B cell (primary cell): ENCODE results near the gene SCN4A. TPM values are rescaled to one million over a fixed set of nuclear protein-coding genes. Genes with fewer than 3 reads are reported as not detected.
A peak's percentile ranks its signal among the peaks of the same experiment; 100 is the strongest.

Experiments used
- ATAC-seq: fragments of 200-7000 bp; cut with Tn5 transposase; one replicate; pipeline ENCODE4 v1.10.0; 2021; ENCODE audit warnings: low read depth, mild to moderate bottlenecking, moderate number of reproducible peaks, moderate library complexity
- CTCF ChIA-PET: fragments of 350-600 bp; sonication (Branson Sonifier 250); formaldehyde crosslinking; loops from one replicate; lab custom pipeline; 2021; ENCODE audit warnings: antibody characterized with exemption, inconsistent platforms; lab: Charles Lee
- POLR2A ChIA-PET: fragments of 350-600 bp; sonication (Branson Sonifier 250); formaldehyde crosslinking; loops from one replicate; lab custom pipeline; 2021; ENCODE audit warnings: antibody characterized with exemption; lab: Charles Lee
- DNase-seq: peaks from one replicate; pipeline ENCODE4 v3.0.0; 2013
- H2AFZ ChIP-seq: 2 replicates; pipeline ENCODE4 v1.6.1; 2012; ENCODE audit warnings: mild to moderate bottlenecking, low read depth, low read length; ENCODE audit not compliant: insufficient read depth, poor library complexity, severe bottlenecking
- H3K27ac ChIP-seq, 2 donors: 1 replicate in 1 of 2; 2 replicates in 1 of 2; pipeline ENCODE4 v1.5.1; 2012 to 2013; ENCODE audit warnings: low read length in 2 of 2, mild to moderate bottlenecking in 2 of 2, moderate library complexity in 1 of 2
- H3K27me3 ChIP-seq, 4 experiments: fragments of 200-600 bp in 1 of 4; sonication (generic) in 1 of 4; replicated peaks in 1 of 4; 1 replicate in 2 of 4; 2 replicates in 2 of 4; pipeline versions ENCODE4 v1.6.1 to v1.7.0; 2013 to 2016; ENCODE audit warnings: low read length in 3 of 4, mild to moderate bottlenecking in 2 of 4, mixed read lengths in 1 of 4, moderate library complexity in 1 of 4; ENCODE audit not compliant: insufficient read depth in 4 of 4, control insufficient read depth in 3 of 4; ENCODE audit errors: control extremely low read depth in 1 of 4
- H3K36me3 ChIP-seq, 2 experiments: replicated peaks in 1 of 2; 1 replicate in 1 of 2; 2 replicates in 1 of 2; pipeline versions ENCODE4 v1.6.1 to v1.7.1; 2013; ENCODE audit warnings: low read length in 1 of 2; ENCODE audit not compliant: insufficient read depth in 2 of 2, control insufficient read depth in 1 of 2; ENCODE audit errors: control extremely low read depth in 1 of 2, extremely low read depth in 1 of 2
- H3K4me1 ChIP-seq, 2 donors: fragments of 200-600 bp in 1 of 2; sonication (generic) in 1 of 2; 1 replicate in 1 of 2; 2 replicates in 1 of 2; pipeline versions ENCODE4 v1.5.1 to v1.6.1; 2013 to 2017; ENCODE audit warnings: low read length in 2 of 2; ENCODE audit not compliant: control insufficient read depth in 2 of 2, insufficient read depth in 2 of 2
- H3K4me2 ChIP-seq: replicated peaks from 2 replicates; pipeline ENCODE3; 2012; ENCODE audit warnings: mild to moderate bottlenecking, low read depth, low read length; ENCODE audit not compliant: poor library complexity, severe bottlenecking
- H3K4me3 ChIP-seq, 5 experiments: fragments of 200-600 bp in 1 of 5; sonication (generic) in 1 of 5; 1 replicate in 3 of 5; 2 replicates in 2 of 5; pipeline versions ENCODE4 v1.5.1 to v1.7.0; 2011 to 2016; ENCODE audit warnings: low read length in 4 of 5, mild to moderate bottlenecking in 4 of 5, low read depth in 2 of 5, control low read depth in 1 of 5, moderate library complexity in 1 of 5; ENCODE audit not compliant: insufficient read depth in 1 of 5; ENCODE audit errors: control extremely low read depth in 1 of 5, extremely low read depth in 1 of 5
- H3K79me2 ChIP-seq: fragments of 200-600 bp; sonication (generic); one replicate; pipeline ENCODE4 v1.6.0; 2016; ENCODE audit warnings: low read length; ENCODE audit not compliant: control insufficient read depth, insufficient read depth
- H3K9ac ChIP-seq: fragments of 200-600 bp; sonication (generic); 2 replicates; pipeline ENCODE4 v1.6.1; 2017; ENCODE audit warnings: mild to moderate bottlenecking, low read length, moderate library complexity
- H3K9me3 ChIP-seq, 3 donors: one replicate each; pipeline versions ENCODE4 v1.6.1 to v1.7.1; 2013; ENCODE audit warnings: low read length in 2 of 3; ENCODE audit not compliant: control insufficient read depth in 2 of 3, insufficient read depth in 1 of 3; ENCODE audit errors: control extremely low read depth in 1 of 3
- H4K20me1 ChIP-seq: 2 replicates; pipeline ENCODE4 v1.6.0; 2012; ENCODE audit warnings: mild to moderate bottlenecking, low read length; ENCODE audit not compliant: insufficient read depth, control insufficient read depth, poor library complexity, severe bottlenecking
- H3K27ac Mint-ChIP-seq: one replicate; pipeline ENCODE4 v1.8.0; 2021; ENCODE audit warnings: mixed read lengths
- H3K27me3 Mint-ChIP-seq: one replicate; pipeline ENCODE4 v1.8.0; 2021; ENCODE audit warnings: mixed read lengths
- H3K4me1 Mint-ChIP-seq: one replicate; pipeline ENCODE4 v1.8.0; 2021; ENCODE audit warnings: mixed read lengths
- H3K4me3 Mint-ChIP-seq: one replicate; pipeline ENCODE4 v1.8.0; 2021; ENCODE audit warnings: mixed read lengths
- H3K9me3 Mint-ChIP-seq: one replicate; pipeline ENCODE4 v1.8.0; 2022; ENCODE audit warnings: mixed read lengths; ENCODE audit not compliant: insufficient read depth
- CTCF ChIP-seq: fragments of 200-600 bp; IDR thresholded peaks from one replicate; pipeline ENCODE4 v1.8.0; 2022; ENCODE audit warnings: antibody characterized with exemption, mild to moderate bottlenecking
- EZH2 ChIP-seq: IDR thresholded peaks from 2 replicates; pipeline ENCODE4 v1.6.1; 2012; ENCODE audit warnings: borderline replicate concordance, low read depth, mild to moderate bottlenecking, moderate library complexity, low read length; ENCODE audit not compliant: insufficient read depth, poor library complexity, severe bottlenecking
- WGBS: methylation state at CpG from one replicate; pipeline ENCODE4 v1.1.5; 2013; ENCODE audit warnings: missing lambda C conversion rate; ENCODE audit not compliant: insufficient coverage; 5-methylcytosine and 5-hydroxymethylcytosine counted together
- intact Hi-C: fragments of 100-400 bp; cut with micrococcal nuclease; formaldehyde crosslinking; loops from one replicate; pipeline ENCODE4 v1.10.0; 2022
- polyA plus RNA-seq: library from polyadenylated mRNA; depleted of rRNA; stranded (reverse); fragments of >200 nt; gene quantifications from 2 replicates; pipeline ENCODE4 v1.2.3, GENCODE V29; 2012
- total RNA-seq, 2 donors: library from RNA; stranded (reverse); fragments of 120-200 nt in 1 of 2; gene quantifications; 1 replicate in 1 of 2; 2 replicates in 1 of 2; pipeline versions ENCODE4 v1.2.3 to v1.2.4, GENCODE V29; 2013 to 2022

The SCN4A gene
- total and polyA plus RNA-seq, 2 donors (not counting 1 experiment from before 2014, with no cell fraction given): 1.1 to 1.4 TPM

GRCh38 chr17:63930951-63931575 lies 41.7 kb downstream of the SCN4A start:
- Histone ChIP-seq H3K36me3 (peaks cover 0 to 51% of the 10 kb centered on the region in 2 experiments), H3K9me3 (peaks cover 0 to 5% (median 0%) of the 10 kb centered on the region in 3 donors), H3K4me2 (peak overlapping the region; percentile 97), H2AFZ (no peak overlapping the region), H3K27me3 (no peaks in the 10 kb centered on the region), H3K4me3 (peak overlapping the region; percentile 80 to 100 (median 97)), H3K27ac (peak overlapping the region; percentile 83 to 85), H4K20me1 (peaks cover 46% of the 10 kb centered on the region), H3K79me2 (peaks cover 84% of the 10 kb centered on the region), H3K9ac (peak overlapping the region; percentile 97), H3K4me1 (peaks cover 72 to 85% of the 10 kb centered on the region in 2 donors)
- peaks cover 86% of the 10 kb centered on the region for H3K4me1 Mint-ChIP-seq
- H3K27me3 Mint-ChIP-seq: no peaks in the 10 kb centered on the region
- WGBS: 16% methylated on average over 15 of the region's 16 CpGs
- intact Hi-C loops: loop anchor here (1.0 to 5.0 kb wide), 3 partner anchors 12 to 566 kb away; partner anchors contain the start of genes ICAM2 and POLG2
- H3K9me3 Mint-ChIP-seq: no peaks in the 10 kb centered on the region
- TF ChIP-seq EZH2 (no peak), CTCF (no peak)
- POLR2A ChIA-PET: interaction anchor here (1.0 to 12.1 kb wide), 10 partner anchors 9 to 89 kb away, joined by 3 to 360 read pairs (median 8); partner anchors contain the start of genes GH1, ICAM2 and PRR29
- DNase-seq (peak; percentile 77), ATAC-seq (peak; percentile 39)
- H3K27ac Mint-ChIP-seq: peak overlapping the region; percentile 97
- H3K4me3 Mint-ChIP-seq: peak overlapping the region; percentile 99
- CTCF ChIA-PET: interaction anchor here (0.7 to 26.0 kb wide), 12 partner anchors 9 to 202 kb away, joined by 3 to 834 read pairs (median 6); partner anchors contain the start of genes GH1 and ICAM2
